ENCODE measurements around the gene DAND5. TPM values are rescaled to one million over a fixed set of nuclear protein-coding genes. Genes with fewer than 3 reads are reported as not detected.

The DAND5 gene
- total and polyA plus RNA-seq, 10 of the 15 experiments (the other 5 are each of a cell fraction or from before 2014, with no cell fraction given), result 0.06 to 0.15 (median 0.12) TPM; not detected in 5

- TF ChIP-seq SP1 (IDR thresholded peaks at IDR 0.05; ENCODE audit: low read depth, low read length) (peak; percentile 99), YY1 (IDR thresholded peaks at IDR 0.05; ENCODE audit: low read depth, low read length) (peak; percentile 88), KDM1A (IDR thresholded peaks at IDR 0.05; ENCODE audit: borderline replicate concordance) (no peak), ZSCAN29 (IDR thresholded peaks at IDR 0.05) (no peak), TAF1 (IDR thresholded peaks at IDR 0.05; ENCODE audit: borderline replicate concordance, low read depth, low read length) (peak; percentile 92), JUND (IDR thresholded peaks at IDR 0.05; ENCODE audit: low read depth, low read length) (no peak), RCOR1 (conservative IDR thresholded peaks at IDR 0.05; ENCODE audit: low read depth, low read length) (no peak), FOS (IDR thresholded peaks at IDR 0.05; ENCODE audit: borderline replicate concordance, extremely low read depth, insufficient read length) (peak; percentile 90), HCFC1 (IDR thresholded peaks at IDR 0.05; ENCODE audit: low read length) (0 out of 2 replicates have a peak, but pooled peaks have one; percentile 36), POLR2AphosphoS2 (IDR thresholded peaks at IDR 0.05; ENCODE audit: low read depth, low read length) (peak; percentile 99), ZNF274 (IDR thresholded peaks at IDR 0.05; ENCODE audit: insufficient read depth, insufficient read length) (no peak), BMI1 (IDR thresholded peaks at IDR 0.05; ENCODE audit: borderline replicate concordance) (no peak), RAD51 (IDR thresholded peaks at IDR 0.05) (peak; percentile 97), RB1 (IDR thresholded peaks at IDR 0.05; ENCODE audit: borderline replicate concordance) (peak; percentile 54; the same call in 1 of the 2 replicates), HDAC2 (IDR thresholded peaks at IDR 0.05) (no peak)
- TF ChIP-seq, protein P1, sequence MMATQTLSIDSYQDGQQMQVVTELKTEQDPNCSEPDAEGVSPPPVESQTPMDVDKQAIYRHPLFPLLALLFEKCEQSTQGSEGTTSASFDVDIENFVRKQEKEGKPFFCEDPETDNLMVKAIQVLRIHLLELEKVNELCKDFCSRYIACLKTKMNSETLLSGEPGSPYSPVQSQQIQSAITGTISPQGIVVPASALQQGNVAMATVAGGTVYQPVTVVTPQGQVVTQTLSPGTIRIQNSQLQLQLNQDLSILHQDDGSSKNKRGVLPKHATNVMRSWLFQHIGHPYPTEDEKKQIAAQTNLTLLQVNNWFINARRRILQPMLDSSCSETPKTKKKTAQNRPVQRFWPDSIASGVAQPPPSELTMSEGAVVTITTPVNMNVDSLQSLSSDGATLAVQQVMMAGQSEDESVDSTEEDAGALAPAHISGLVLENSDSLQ (IDR thresholded peaks at IDR 0.05), result peak; percentile 96
- TF ChIP-seq, protein P2, sequence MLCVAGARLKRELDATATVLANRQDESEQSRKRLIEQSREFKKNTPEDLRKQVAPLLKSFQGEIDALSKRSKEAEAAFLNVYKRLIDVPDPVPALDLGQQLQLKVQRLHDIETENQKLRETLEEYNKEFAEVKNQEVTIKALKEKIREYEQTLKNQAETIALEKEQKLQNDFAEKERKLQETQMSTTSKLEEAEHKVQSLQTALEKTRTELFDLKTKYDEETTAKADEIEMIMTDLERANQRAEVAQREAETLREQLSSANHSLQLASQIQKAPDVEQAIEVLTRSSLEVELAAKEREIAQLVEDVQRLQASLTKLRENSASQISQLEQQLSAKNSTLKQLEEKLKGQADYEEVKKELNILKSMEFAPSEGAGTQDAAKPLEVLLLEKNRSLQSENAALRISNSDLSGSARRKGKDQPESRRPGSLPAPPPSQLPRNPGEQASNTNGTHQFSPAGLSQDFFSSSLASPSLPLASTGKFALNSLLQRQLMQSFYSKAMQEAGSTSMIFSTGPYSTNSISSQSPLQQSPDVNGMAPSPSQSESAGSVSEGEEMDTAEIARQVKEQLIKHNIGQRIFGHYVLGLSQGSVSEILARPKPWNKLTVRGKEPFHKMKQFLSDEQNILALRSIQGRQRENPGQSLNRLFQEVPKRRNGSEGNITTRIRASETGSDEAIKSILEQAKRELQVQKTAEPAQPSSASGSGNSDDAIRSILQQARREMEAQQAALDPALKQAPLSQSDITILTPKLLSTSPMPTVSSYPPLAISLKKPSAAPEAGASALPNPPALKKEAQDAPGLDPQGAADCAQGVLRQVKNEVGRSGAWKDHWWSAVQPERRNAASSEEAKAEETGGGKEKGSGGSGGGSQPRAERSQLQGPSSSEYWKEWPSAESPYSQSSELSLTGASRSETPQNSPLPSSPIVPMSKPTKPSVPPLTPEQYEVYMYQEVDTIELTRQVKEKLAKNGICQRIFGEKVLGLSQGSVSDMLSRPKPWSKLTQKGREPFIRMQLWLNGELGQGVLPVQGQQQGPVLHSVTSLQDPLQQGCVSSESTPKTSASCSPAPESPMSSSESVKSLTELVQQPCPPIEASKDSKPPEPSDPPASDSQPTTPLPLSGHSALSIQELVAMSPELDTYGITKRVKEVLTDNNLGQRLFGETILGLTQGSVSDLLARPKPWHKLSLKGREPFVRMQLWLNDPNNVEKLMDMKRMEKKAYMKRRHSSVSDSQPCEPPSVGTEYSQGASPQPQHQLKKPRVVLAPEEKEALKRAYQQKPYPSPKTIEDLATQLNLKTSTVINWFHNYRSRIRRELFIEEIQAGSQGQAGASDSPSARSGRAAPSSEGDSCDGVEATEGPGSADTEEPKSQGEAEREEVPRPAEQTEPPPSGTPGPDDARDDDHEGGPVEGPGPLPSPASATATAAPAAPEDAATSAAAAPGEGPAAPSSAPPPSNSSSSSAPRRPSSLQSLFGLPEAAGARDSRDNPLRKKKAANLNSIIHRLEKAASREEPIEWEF (IDR thresholded peaks at IDR 0.05; ENCODE audit: insufficient replicate concordance, low read depth, low read length), result no peak
- TF ChIP-seq, protein P3, sequence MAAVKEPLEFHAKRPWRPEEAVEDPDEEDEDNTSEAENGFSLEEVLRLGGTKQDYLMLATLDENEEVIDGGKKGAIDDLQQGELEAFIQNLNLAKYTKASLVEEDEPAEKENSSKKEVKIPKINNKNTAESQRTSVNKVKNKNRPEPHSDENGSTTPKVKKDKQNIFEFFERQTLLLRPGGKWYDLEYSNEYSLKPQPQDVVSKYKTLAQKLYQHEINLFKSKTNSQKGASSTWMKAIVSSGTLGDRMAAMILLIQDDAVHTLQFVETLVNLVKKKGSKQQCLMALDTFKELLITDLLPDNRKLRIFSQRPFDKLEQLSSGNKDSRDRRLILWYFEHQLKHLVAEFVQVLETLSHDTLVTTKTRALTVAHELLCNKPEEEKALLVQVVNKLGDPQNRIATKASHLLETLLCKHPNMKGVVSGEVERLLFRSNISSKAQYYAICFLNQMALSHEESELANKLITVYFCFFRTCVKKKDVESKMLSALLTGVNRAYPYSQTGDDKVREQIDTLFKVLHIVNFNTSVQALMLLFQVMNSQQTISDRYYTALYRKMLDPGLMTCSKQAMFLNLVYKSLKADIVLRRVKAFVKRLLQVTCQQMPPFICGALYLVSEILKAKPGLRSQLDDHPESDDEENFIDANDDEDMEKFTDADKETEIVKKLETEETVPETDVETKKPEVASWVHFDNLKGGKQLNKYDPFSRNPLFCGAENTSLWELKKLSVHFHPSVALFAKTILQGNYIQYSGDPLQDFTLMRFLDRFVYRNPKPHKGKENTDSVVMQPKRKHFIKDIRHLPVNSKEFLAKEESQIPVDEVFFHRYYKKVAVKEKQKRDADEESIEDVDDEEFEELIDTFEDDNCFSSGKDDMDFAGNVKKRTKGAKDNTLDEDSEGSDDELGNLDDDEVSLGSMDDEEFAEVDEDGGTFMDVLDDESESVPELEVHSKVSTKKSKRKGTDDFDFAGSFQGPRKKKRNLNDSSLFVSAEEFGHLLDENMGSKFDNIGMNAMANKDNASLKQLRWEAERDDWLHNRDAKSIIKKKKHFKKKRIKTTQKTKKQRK (IDR thresholded peaks at IDR 0.05; ENCODE audit: low read depth, low read length), result peak; percentile 14; the same call in 1 of the 2 replicates
Observed at GRCh38 chr19:12937927-12938778, 31.2 kb upstream of the DAND5 start, which contains the start of gene CALR (continued).

Measured in GM12878 (cell line).